Measurements from ENCODE around the gene GLDC. TPM values are rescaled to one million over a fixed set of nuclear protein-coding genes. Genes with fewer than 3 reads are reported as not detected.
"Not testable (repeated sequence)": the region's sequence is repeated elsewhere in the genome, so short reads cannot be mapped to it uniquely, and the experiment has no call there.

GLDC gene
- total RNA-seq, 2 experiments from 2014 or later: 0.64 to 0.68 TPM

DNA sequence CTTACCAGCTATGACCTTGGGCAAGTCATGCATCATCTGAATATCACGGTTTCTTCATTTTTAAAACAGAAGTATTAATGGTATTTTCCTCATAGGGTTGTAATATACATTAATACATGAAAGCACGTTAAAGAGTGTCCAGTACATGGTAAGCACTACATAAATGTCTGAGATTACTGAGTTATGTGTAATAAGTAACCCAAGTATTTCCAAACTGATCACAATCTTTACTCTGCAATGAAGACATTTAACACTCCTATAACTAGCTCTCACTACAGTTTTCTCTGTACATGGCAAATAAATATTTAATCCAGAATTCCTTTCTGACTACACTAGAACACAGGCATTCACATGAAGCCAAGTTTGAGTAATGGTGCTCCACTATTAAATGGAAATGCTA, 4.0 kb downstream of the GLDC start:
- H3K4me3 Mint-ChIP-seq: no peak overlapping the region
- H3K4me1 Mint-ChIP-seq: peaks cover 15% of the 10 kb centered on the region
- H3K36me3 Mint-ChIP-seq: no peaks in the 10 kb centered on the region
- no peak overlapping the region for H3K27ac Mint-ChIP-seq
- H3K27me3 Mint-ChIP-seq: peaks cover 76% of the 10 kb centered on the region
- no peak for DNase-seq
- no peaks in the 10 kb centered on the region for H3K9me3 Mint-ChIP-seq

GRCh38 chr9:6641056-6641455, 4.5 kb downstream of the GLDC start:
- H3K9me3 Mint-ChIP-seq: no peaks in the 10 kb centered on the region
- H3K36me3 Mint-ChIP-seq: no peaks in the 10 kb centered on the region
- no peak overlapping the region for H3K27ac Mint-ChIP-seq
- DNase-seq: no peak
- peaks cover 12% of the 10 kb centered on the region for H3K4me1 Mint-ChIP-seq
- H3K4me3 Mint-ChIP-seq: no peak overlapping the region
- H3K27me3 Mint-ChIP-seq: peaks cover 75% of the 10 kb centered on the region

- H3K27ac Mint-ChIP-seq: no peak overlapping the region
Measured at GRCh38 chr9:6640268-6641051, 5.1 kb downstream of the GLDC start.

DNA sequence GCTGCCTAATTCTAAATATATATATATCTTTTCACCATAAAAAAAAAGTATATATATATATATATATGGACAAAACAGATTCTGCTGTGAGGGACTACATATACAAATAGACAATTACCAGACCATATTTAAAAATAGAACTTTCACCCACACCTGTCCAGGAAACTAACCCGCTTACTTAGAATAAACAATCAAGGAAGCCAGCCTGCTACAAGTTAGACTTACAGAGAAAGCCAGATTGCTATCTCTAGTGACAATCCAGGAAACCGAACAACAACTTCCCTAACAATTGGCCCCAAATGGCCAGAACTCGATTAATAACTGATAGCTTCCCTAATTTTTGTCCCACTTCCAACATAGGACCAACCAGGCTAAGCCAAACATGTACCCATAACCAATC, 5.9 kb downstream of the GLDC start:
- Mint-ChIP-seq H3K9me3 (no peaks in the 10 kb centered on the region), H3K27me3 (peaks cover 64% of the 10 kb centered on the region), H3K4me1 (peaks cover 6% of the 10 kb centered on the region), H3K27ac (no peak overlapping the region), H3K36me3 (no peaks in the 10 kb centered on the region), H3K4me3 (no peak overlapping the region)
- DNase-seq: no peak

More at GRCh38 chr9:6640268-6641051, 5.1 kb downstream of the GLDC start:
- Mint-ChIP-seq H3K4me3 (no peak overlapping the region), H3K27me3 (peaks cover 70% of the 10 kb centered on the region), H3K9me3 (no peaks in the 10 kb centered on the region), H3K36me3 (no peaks in the 10 kb centered on the region), H3K4me1 (peaks cover 10% of the 10 kb centered on the region)
- DNase-seq: no peak

GRCh38 chr9:6634444-6634843, 11.1 kb downstream of the GLDC start:
- H3K36me3 Mint-ChIP-seq: no peaks in the 10 kb centered on the region
- H3K27me3 Mint-ChIP-seq: peaks cover 17% of the 10 kb centered on the region
- H3K4me3 Mint-ChIP-seq: no peak overlapping the region
- H3K9me3 Mint-ChIP-seq: no peaks in the 10 kb centered on the region
- no peak for DNase-seq
- H3K27ac Mint-ChIP-seq: no peak overlapping the region
- H3K4me1 Mint-ChIP-seq: no peaks in the 10 kb centered on the region

DNA sequence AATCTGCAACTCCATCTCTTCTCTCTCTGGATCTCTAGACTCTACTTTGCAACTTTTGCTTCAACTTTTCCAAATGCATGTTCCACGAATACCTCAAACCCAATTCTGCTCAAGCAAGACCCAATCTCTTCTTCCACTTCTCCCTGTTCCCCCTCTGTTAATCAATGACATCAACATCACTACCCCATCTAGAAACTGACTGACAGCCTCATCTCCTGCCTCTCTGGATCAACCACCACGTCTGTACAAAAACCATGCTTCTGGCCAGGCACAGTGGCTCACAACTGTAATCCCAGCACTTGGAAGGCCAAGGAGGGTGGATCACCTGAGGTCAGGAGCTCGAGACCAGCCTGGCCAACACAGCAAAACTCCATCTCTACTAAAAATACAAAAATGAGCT, 12.2 kb downstream of the GLDC start:
- H3K36me3 Mint-ChIP-seq: no peaks in the 10 kb centered on the region
- peaks cover 9% of the 10 kb centered on the region for H3K27me3 Mint-ChIP-seq
- no peak overlapping the region for H3K4me3 Mint-ChIP-seq
- H3K27ac Mint-ChIP-seq: no peak overlapping the region
- H3K9me3 Mint-ChIP-seq: no peaks in the 10 kb centered on the region
- no peaks in the 10 kb centered on the region for H3K4me1 Mint-ChIP-seq
- DNase-seq: no peak

DNA sequence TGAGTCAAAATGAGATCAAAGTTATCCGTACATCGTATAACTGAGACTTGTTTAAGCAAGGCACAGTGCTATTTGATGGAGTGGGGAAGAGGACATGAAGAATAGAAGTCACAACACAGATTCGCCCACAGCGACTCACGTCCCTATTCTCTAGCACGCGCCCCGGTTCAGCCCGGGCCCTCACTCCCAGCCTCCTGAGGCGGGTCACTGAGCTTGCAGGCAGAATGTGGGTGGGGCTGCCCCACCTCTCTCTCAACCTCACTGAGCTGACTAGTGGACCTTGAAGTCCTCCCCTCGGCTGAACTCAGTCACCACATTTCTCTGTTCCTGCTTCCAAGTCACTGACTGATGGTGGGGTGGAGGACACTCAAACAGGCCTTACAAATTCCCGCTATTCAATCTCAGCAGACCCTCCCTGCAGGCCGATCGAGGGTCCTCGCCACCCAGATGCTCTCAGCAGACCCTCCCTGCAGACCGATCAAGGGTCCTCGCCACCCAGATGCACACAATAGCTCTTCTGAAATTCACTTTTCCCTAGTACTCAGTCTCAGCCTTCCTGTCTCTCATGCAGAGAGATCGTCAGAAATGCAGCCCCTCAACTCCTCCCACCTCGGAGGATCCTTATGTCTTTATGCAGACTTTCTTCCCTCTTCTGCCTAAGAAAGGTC, 12.9 kb downstream of the GLDC start:
- no peaks in the 10 kb centered on the region for H3K36me3 Mint-ChIP-seq
- H3K27me3 Mint-ChIP-seq: peaks cover 5% of the 10 kb centered on the region
- no peak for DNase-seq
- no peak overlapping the region for H3K27ac Mint-ChIP-seq
- no peaks in the 10 kb centered on the region for H3K9me3 Mint-ChIP-seq
- H3K4me1 Mint-ChIP-seq: no peaks in the 10 kb centered on the region
- no peak overlapping the region for H3K4me3 Mint-ChIP-seq

GRCh38 chr9:6631207-6631512, 14.4 kb downstream of the GLDC start:
- H3K4me3 Mint-ChIP-seq: no peak overlapping the region
- peaks cover 6% of the 10 kb centered on the region for H3K27me3 Mint-ChIP-seq
- no peak for DNase-seq
- H3K9me3 Mint-ChIP-seq: no peaks in the 10 kb centered on the region
- H3K4me1 Mint-ChIP-seq: no peaks in the 10 kb centered on the region
- H3K27ac Mint-ChIP-seq: no peak overlapping the region
- H3K36me3 Mint-ChIP-seq: no peaks in the 10 kb centered on the region

DNA sequence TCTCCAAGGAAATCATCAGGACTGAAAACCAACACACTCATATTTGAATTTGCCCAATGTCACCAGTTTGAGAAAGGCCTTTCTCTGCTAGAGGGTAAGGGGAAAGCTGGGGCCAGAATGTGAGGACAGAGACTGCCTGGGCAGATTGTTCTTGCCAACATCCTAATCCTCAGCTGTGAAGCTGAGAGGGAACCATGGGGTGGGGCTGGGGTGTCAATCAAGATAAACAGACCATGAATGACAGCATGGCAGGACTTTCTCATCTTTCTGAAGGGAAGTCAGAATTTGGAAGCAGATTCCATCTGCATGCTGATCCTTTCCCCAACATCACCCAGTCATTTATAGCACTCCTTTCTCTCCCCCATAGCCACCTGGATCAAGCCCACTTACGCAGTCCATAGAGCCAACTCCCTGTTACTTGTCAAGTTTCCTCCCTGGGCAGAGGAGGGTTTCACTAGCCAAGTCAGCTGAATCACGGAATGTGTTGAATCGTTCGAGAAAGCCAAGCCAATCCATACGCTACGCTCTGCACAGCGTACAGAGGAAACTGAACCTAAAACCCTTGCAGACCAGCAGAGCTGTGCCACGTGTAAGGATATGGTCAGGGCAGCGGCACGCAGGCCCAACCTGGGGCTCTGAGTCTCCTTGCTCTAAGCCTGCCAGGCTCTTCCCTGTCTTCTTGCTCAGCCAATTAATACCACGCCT, 14.9 kb downstream of the GLDC start:
- Mint-ChIP-seq H3K4me1 (no peaks in the 10 kb centered on the region), H3K9me3 (no peaks in the 10 kb centered on the region), H3K4me3 (no peak overlapping the region), H3K27me3 (peaks cover 7% of the 10 kb centered on the region), H3K27ac (no peak overlapping the region), H3K36me3 (no peaks in the 10 kb centered on the region)
- no peak for DNase-seq

DNA sequence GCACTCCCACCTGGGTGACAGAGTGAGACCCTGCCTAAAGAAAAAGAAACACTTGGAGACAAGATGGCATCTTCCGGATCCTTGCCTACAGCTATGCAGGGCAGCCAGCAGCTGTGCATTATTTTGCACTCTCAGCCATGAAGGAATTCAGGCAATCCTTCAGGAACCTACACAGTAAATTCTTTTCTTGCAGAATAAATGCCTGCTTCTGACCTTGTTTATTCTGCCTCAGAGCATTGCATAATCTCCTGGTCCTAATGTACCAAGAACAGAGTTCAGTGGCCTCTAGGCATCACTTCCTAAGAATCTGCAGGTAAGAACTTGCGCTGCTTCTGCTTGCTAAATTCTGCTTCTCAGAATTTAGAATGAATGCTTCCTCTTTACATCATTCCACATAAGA, 16.8 kb downstream of the GLDC start:
- no peaks in the 10 kb centered on the region for H3K9me3 Mint-ChIP-seq
- DNase-seq: no peak
- H3K36me3 Mint-ChIP-seq: no peaks in the 10 kb centered on the region
- peaks cover 7% of the 10 kb centered on the region for H3K27me3 Mint-ChIP-seq
- no peak overlapping the region for H3K4me3 Mint-ChIP-seq
- no peak overlapping the region for H3K27ac Mint-ChIP-seq
- H3K4me1 Mint-ChIP-seq: no peaks in the 10 kb centered on the region

DNA sequence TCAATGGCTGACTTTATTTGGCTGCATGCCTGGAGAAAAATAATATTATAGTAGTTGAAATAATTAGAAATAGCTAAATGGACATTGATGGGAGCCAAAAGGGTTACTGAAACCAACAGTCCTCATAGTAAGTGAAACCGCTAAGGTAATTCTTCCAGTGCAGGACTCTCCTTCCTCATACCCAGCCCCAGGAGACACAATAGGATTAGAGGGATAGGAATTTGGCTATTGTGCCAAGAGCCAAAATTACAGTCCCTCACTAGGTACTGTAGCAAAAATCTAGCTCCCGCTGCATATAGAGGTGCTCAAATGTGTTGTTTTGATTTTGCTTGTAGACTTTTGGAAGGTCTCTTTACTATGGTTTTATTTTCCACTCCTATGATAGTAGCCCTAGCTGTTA, 20.2 kb downstream of the GLDC start:
- no peak overlapping the region for H3K4me3 Mint-ChIP-seq
- no peak for DNase-seq
- no peaks in the 10 kb centered on the region for H3K4me1 Mint-ChIP-seq
- no peaks in the 10 kb centered on the region for H3K36me3 Mint-ChIP-seq
- peaks cover 7% of the 10 kb centered on the region for H3K27me3 Mint-ChIP-seq
- H3K27ac Mint-ChIP-seq: no peak overlapping the region
- H3K9me3 Mint-ChIP-seq: peaks cover 6% of the 10 kb centered on the region

- not testable (repeated sequence) for DNase-seq, H3K4me3 Mint-ChIP-seq, H3K9me3 Mint-ChIP-seq, H3K27ac Mint-ChIP-seq, H3K4me1 Mint-ChIP-seq, H3K27me3 Mint-ChIP-seq, H3K36me3 Mint-ChIP-seq
Measured at GRCh38 chr9:6622784-6623183, 22.7 kb downstream of the GLDC start.

DNA sequence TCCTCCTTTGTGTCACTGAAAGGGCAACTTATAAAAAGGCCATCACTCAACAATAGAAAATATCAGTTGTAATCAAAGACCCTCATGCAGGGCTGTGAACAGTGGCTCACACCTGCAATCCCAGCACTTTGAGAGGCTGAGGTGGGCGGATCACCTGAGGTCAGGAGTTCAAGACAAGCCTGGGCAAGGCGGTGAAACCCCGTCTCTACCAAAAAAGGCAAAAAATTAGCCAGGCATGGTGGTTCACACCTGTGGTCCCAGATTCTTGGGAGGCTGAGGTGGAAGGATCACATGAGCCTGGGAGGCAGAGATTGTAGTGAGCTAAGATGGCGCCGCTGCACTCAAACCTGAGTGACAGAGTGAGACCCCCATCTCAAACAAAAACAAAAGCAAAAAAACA, 24.7 kb downstream of the GLDC start:
- no peaks in the 10 kb centered on the region for H3K4me1 Mint-ChIP-seq
- DNase-seq: no peak
- no peaks in the 10 kb centered on the region for H3K27me3 Mint-ChIP-seq
- no peak overlapping the region for H3K27ac Mint-ChIP-seq
- no peak overlapping the region for H3K4me3 Mint-ChIP-seq
- H3K9me3 Mint-ChIP-seq: peaks cover 6% of the 10 kb centered on the region
- no peaks in the 10 kb centered on the region for H3K36me3 Mint-ChIP-seq

GRCh38 chr9:6620353-6620752, 25.2 kb downstream of the GLDC start:
- no peaks in the 10 kb centered on the region for H3K27me3 Mint-ChIP-seq
- peaks cover 6% of the 10 kb centered on the region for H3K9me3 Mint-ChIP-seq
- H3K27ac Mint-ChIP-seq: no peak overlapping the region
- H3K4me1 Mint-ChIP-seq: no peaks in the 10 kb centered on the region
- no peak overlapping the region for H3K4me3 Mint-ChIP-seq
- DNase-seq: no peak
- H3K36me3 Mint-ChIP-seq: no peaks in the 10 kb centered on the region

DNA sequence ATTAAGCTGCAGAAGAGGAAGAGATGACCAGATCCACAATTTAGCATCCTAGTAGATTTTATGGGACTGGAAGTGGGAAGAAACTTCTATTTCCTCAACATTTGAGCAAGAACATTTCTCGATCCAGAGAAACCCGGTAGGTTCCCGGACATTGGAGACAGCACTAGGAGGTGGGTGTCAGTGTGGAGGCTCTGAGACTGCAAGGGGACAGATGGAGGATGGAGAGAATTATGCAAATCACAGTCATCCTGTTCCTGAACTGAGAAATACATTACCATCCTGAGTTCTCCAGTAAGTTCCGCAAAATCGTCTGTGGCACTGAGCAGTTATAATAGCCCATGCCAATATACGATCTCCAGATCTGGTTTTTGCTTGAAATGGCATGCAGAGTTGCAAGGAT, 25.6 kb downstream of the GLDC start:
- H3K27me3 Mint-ChIP-seq: no peaks in the 10 kb centered on the region
- H3K9me3 Mint-ChIP-seq: peaks cover 6% of the 10 kb centered on the region
- no peak for DNase-seq
- no peaks in the 10 kb centered on the region for H3K4me1 Mint-ChIP-seq
- no peak overlapping the region for H3K4me3 Mint-ChIP-seq
- H3K36me3 Mint-ChIP-seq: no peaks in the 10 kb centered on the region
- no peak overlapping the region for H3K27ac Mint-ChIP-seq

Measured in activated naive CD8-positive, alpha-beta T cell treated with anti-CD3 and anti-CD28 coated beads for 36 hours (primary cell).